Neuronal stem cell (in vitro differentiated cells): ENCODE data around the gene DOCK4.

ENCODE experiments used
- DNase-seq: peaks from one replicate; pipeline ENCODE4 v3.0.0-alpha.2; 2013; ENCODE audit warnings: low spot score
- H2AFZ ChIP-seq: one replicate; pipeline ENCODE4 v1.6.1; 2013; ENCODE audit warnings: mild to moderate bottlenecking, low read length, inconsistent platforms
- H2AK5ac ChIP-seq: 2 replicates; pipeline ENCODE4 v1.6.1; 2013; ENCODE audit warnings: low read depth, mild to moderate bottlenecking, inconsistent platforms, low read length, moderate library complexity, mixed read lengths
- H2BK120ac ChIP-seq: 2 replicates; pipeline ENCODE4 v1.6.1; 2013; ENCODE audit warnings: low read depth, mild to moderate bottlenecking, inconsistent platforms, low read length, moderate library complexity, mixed read lengths
- H2BK12ac ChIP-seq: one replicate; pipeline ENCODE4 v1.6.1; 2013; ENCODE audit warnings: low read length, inconsistent platforms
- H2BK15ac ChIP-seq: 2 replicates; pipeline ENCODE4 v1.6.1; 2013; ENCODE audit warnings: mild to moderate bottlenecking, low read length, inconsistent platforms, mixed read lengths
- H2BK5ac ChIP-seq: one replicate; pipeline ENCODE4 v1.6.1; 2013; ENCODE audit warnings: inconsistent platforms, mild to moderate bottlenecking, low read length, moderate library complexity
- H3K14ac ChIP-seq: one replicate; pipeline ENCODE4 v1.6.1; 2013; ENCODE audit warnings: low read length, inconsistent platforms
- H3K18ac ChIP-seq: 2 replicates; pipeline ENCODE4 v1.6.1; 2013; ENCODE audit warnings: low read length, inconsistent platforms
- H3K23ac ChIP-seq: 2 replicates; pipeline ENCODE4 v1.6.1; 2013; ENCODE audit warnings: low read depth, mild to moderate bottlenecking, mixed read lengths, low read length, inconsistent platforms; ENCODE audit not compliant: poor library complexity
- H3K27ac ChIP-seq: replicated peaks from 3 replicates; pipeline ENCODE4 v1.5.1; 2013; ENCODE audit warnings: low read length, inconsistent platforms
- H3K27me3 ChIP-seq, 3 experiments: 2 replicates each; pipeline ENCODE4 v1.6.1; 2013; ENCODE audit warnings: low read length in 3 of 3, mild to moderate bottlenecking in 2 of 3, inconsistent platforms in 1 of 3, low read depth in 1 of 3, mixed read lengths in 1 of 3, moderate library complexity in 1 of 3; ENCODE audit not compliant: control insufficient read depth in 3 of 3, insufficient read depth in 3 of 3
- H3K36me3 ChIP-seq, 2 donors: replicated peaks in 1 of 2; 2 replicates each; pipeline ENCODE4 v1.6.1; 2013; ENCODE audit warnings: low read length in 2 of 2; ENCODE audit not compliant: control insufficient read depth in 2 of 2, insufficient read depth in 2 of 2
- H3K4ac ChIP-seq: 2 replicates; pipeline ENCODE4 v1.6.1; 2013; ENCODE audit warnings: inconsistent platforms, mild to moderate bottlenecking, low read length, moderate library complexity
- H3K4me1 ChIP-seq, 2 donors: 1 replicate in 1 of 2; 2 replicates in 1 of 2; pipeline ENCODE4 v1.6.1; 2013; ENCODE audit warnings: low read length in 2 of 2, low read depth in 1 of 2; ENCODE audit not compliant: control insufficient read depth in 2 of 2, insufficient read depth in 1 of 2
- H3K4me2 ChIP-seq: one replicate; pipeline ENCODE4 v1.6.1; 2013; ENCODE audit warnings: mild to moderate bottlenecking, low read length, inconsistent platforms; ENCODE audit not compliant: insufficient read depth, poor library complexity, severe bottlenecking
- H3K4me3 ChIP-seq, 2 donors: 2 replicates each; pipeline ENCODE4 v1.5.1; 2013; ENCODE audit warnings: low read length in 2 of 2, mild to moderate bottlenecking in 2 of 2, inconsistent platforms in 1 of 2, moderate library complexity in 1 of 2
- H3K79me1 ChIP-seq: one replicate; pipeline ENCODE4 v1.6.1; 2013; ENCODE audit warnings: low read depth, mild to moderate bottlenecking, inconsistent platforms, low read length, moderate library complexity
- H3K9ac ChIP-seq: one replicate; pipeline ENCODE4 v1.6.1; 2013; ENCODE audit warnings: mild to moderate bottlenecking, low read depth, low read length, inconsistent platforms; ENCODE audit not compliant: poor library complexity
- H3K9me3 ChIP-seq, 2 donors: replicated peaks in 1 of 2; 2 replicates each; pipeline versions ENCODE3 to v1.6.1; 2013; ENCODE audit warnings: low read length in 2 of 2, mild to moderate bottlenecking in 2 of 2, inconsistent platforms in 1 of 2, low read depth in 1 of 2, mixed read lengths in 1 of 2, moderate library complexity in 1 of 2; ENCODE audit not compliant: control insufficient read depth in 2 of 2, insufficient read depth in 1 of 2
- H4K8ac ChIP-seq: one replicate; pipeline ENCODE4 v1.6.1; 2013; ENCODE audit warnings: low read depth, mild to moderate bottlenecking, inconsistent platforms, low read length, moderate library complexity
- H4K91ac ChIP-seq: one replicate; pipeline ENCODE4 v1.6.1; 2013; ENCODE audit warnings: low read length, low read depth, mild to moderate bottlenecking, inconsistent platforms; ENCODE audit not compliant: poor library complexity
- WGBS, 2 donors: extraction: QIAGEN DNeasy Blood & Tissue Kit; methylation state at CpG; one replicate each; pipeline ENCODE4 v1.1.7; 2013; ENCODE audit warnings: missing lambda C conversion rate in 2 of 2, mixed read lengths in 1 of 2; ENCODE audit not compliant: insufficient read length in 2 of 2, insufficient replicate concordance in 1 of 2; ENCODE audit errors: extremely low coverage in 2 of 2; 5-methylcytosine and 5-hydroxymethylcytosine counted together

The DOCK4 gene

DNA sequence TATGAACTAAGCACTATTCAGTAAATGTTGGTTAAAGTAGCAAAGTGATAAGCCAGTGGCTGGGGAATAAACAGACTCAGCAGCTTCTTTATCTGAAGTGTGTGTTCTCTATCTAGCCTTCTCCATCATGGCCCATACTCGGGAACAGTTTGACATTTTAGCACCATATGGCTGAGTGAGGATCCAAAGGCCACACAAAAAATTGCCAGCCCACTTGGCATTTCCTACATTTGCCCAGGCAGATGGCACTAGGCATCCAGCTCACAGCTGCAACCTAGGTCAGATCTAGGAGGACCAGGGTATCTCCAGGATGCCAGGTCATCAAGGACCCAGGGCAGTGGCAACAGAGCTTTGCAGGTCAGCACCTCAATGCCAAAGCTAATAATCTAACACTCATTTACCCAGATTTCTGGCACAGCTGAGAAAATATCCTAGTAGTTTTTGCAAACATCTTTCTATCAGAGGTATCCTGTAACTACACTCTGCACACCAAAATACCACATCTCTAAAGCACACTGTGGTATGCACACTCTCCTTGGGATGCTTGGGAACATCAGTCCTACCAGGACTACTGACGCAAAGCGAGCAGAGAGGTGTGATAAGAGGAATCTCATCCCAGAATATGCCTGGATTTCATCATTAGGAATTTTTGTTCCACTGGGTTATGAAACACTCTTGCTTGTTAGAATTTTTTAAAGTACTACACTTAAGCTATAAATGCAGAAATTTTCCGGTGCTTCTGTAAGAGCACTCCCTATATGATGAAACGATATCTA, 61.7 kb downstream of the DOCK4 start:
- Histone ChIP-seq H3K18ac (no peak overlapping the region), H3K14ac (no peak overlapping the region), H2AK5ac (no peak overlapping the region), H3K79me1 (no peaks in the 10 kb centered on the region), H2BK5ac (no peak overlapping the region), H3K4me1 (peaks cover 4 to 21% of the 10 kb centered on the region in 2 donors), H4K91ac (no peak overlapping the region), H3K23ac (no peak overlapping the region), H3K9ac (no peak overlapping the region), H2AFZ (no peak overlapping the region), H3K9me3 (no peaks in the 10 kb centered on the region), H3K27me3 (peaks cover 0 to 3% (median 0%) of the 10 kb centered on the region in 3 experiments), H3K27ac (no peak overlapping the region), H3K4ac (no peak overlapping the region), H3K36me3 (no peaks in the 10 kb centered on the region), H2BK12ac (no peak overlapping the region), H3K4me2 (no peak overlapping the region), H4K8ac (no peak overlapping the region), H2BK120ac (no peak overlapping the region), H3K4me3 (no peak overlapping the region), H2BK15ac (no peak overlapping the region)
- WGBS, 2 donors, result no CpG with 5 or more reads among the region's 5 CpGs
- no peak for DNase-seq

DNA sequence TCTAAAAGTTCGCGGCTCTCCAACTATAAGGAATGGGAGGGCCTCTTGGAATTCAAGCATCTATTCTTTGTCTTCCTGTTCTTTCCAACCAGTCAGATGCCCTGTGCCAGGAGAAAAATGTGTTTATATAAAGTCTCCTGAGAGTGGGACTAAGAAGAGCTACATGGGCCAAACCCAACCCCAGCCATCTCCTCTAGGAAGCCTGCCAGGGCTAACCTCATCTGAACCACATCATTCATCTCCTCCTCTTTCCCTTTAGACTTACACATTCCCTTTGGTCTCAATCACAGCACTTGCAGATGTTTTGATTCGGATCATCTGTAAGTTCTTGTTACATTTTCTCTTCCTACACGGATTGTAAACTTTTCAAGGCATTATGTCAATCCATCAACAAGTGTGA, 62.6 kb downstream of the DOCK4 start:
- WGBS, 2 donors, result no CpG with 5 or more reads among the region's 4 CpGs
- Histone ChIP-seq H4K91ac (no peak overlapping the region), H3K18ac (no peak overlapping the region), H2AK5ac (no peak overlapping the region), H2BK5ac (no peak overlapping the region), H3K4me1 (peaks cover 4 to 17% of the 10 kb centered on the region in 2 donors), H3K4me3 (no peak overlapping the region), H2BK120ac (no peak overlapping the region), H2BK12ac (no peak overlapping the region), H3K14ac (no peak overlapping the region), H4K8ac (no peak overlapping the region), H3K4me2 (no peak overlapping the region), H3K79me1 (no peaks in the 10 kb centered on the region), H3K23ac (no peak overlapping the region), H3K36me3 (no peaks in the 10 kb centered on the region), H3K4ac (no peak overlapping the region), H3K9me3 (no peaks in the 10 kb centered on the region), H2AFZ (no peak overlapping the region), H2BK15ac (no peak overlapping the region), H3K27me3 (peaks cover 0 to 3% (median 0%) of the 10 kb centered on the region in 3 experiments), H3K27ac (no peak overlapping the region), H3K9ac (no peak overlapping the region)
- DNase-seq, result no peak

DNA sequence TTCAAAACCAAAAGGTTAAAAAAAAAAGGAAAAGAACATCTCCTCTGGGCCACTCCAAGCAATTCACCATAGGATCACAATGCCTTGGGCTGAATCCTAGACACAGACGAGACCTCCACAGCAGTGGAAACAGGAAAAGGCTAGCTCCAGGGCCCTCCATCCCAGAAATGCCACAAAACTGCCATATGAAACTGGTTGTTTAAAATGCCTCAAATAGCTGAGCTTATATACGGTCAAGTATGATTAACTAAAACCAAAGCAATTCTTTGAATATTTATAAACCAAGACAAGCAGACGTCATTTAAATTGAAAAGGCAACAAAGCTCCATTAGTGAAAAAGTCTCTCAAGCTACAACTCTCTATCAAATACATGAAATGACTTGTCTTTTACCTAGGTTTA, 63.1 kb downstream of the DOCK4 start:
- Histone ChIP-seq H2BK5ac (no peak overlapping the region), H3K23ac (no peak overlapping the region), H3K4ac (no peak overlapping the region), H2BK12ac (no peak overlapping the region), H2AK5ac (no peak overlapping the region), H3K79me1 (no peaks in the 10 kb centered on the region), H3K9ac (no peak overlapping the region), H2BK120ac (no peak overlapping the region), H3K27me3 (peaks cover 0 to 3% (median 0%) of the 10 kb centered on the region in 3 experiments), H3K36me3 (no peaks in the 10 kb centered on the region), H3K4me1 (peaks cover 4 to 13% of the 10 kb centered on the region in 2 donors), H3K18ac (no peak overlapping the region), H3K14ac (no peak overlapping the region), H2BK15ac (no peak overlapping the region), H4K8ac (no peak overlapping the region), H3K4me3 (no peak overlapping the region), H3K4me2 (no peak overlapping the region), H3K9me3 (no peaks in the 10 kb centered on the region), H4K91ac (no peak overlapping the region), H2AFZ (no peak overlapping the region), H3K27ac (no peak overlapping the region)
- WGBS, 2 donors, result no CpG with 5 or more reads among the region's 3 CpGs
- no peak for DNase-seq

DNA sequence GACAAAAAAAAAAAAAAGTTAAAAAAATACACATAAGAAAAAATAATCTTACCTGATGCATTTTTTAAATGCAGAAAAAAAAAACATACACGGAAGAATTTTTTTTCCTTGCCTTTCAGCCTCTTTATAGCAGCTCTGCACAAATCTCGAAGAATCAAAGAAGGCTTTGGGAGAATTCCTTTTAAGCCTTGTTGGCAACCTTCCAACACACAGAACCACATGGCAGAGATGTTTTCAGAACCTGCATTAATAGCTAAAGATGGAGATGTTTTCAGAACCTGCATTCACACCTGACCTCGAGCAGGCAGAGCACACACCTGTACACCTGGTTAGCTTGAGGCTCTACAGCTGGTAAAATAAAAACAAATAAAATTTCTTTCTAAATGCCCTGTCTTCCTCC, 65.6 kb downstream of the DOCK4 start:
- H3K4ac ChIP-seq, result no peak overlapping the region
- no peaks in the 10 kb centered on the region for H3K9me3 ChIP-seq
- H2AK5ac ChIP-seq, result no peak overlapping the region
- no peak overlapping the region for H3K4me2 ChIP-seq
- no peak overlapping the region for H4K8ac ChIP-seq
- no peaks in the 10 kb centered on the region for H3K79me1 ChIP-seq
- H2BK12ac ChIP-seq, result no peak overlapping the region
- no peaks in the 10 kb centered on the region for H3K36me3 ChIP-seq
- no peak overlapping the region for H3K23ac ChIP-seq
- no peak overlapping the region for H2BK15ac ChIP-seq
- H2BK120ac ChIP-seq, result no peak overlapping the region
- H3K4me1 ChIP-seq, result peaks cover 1 to 12% of the 10 kb centered on the region in 2 donors
- peaks cover 0 to 3% (median 0%) of the 10 kb centered on the region in 3 experiments for H3K27me3 ChIP-seq
- no peak overlapping the region for H3K14ac ChIP-seq
- no peak overlapping the region for H4K91ac ChIP-seq
- no peak overlapping the region for H2BK5ac ChIP-seq
- DNase-seq, result no peak
- no peak overlapping the region for H3K18ac ChIP-seq
- no peak overlapping the region for H3K4me3 ChIP-seq
- WGBS, 2 donors, result no CpG with 5 or more reads among the region's 3 CpGs
- H3K9ac ChIP-seq, result no peak overlapping the region
- H3K27ac ChIP-seq, result no peak overlapping the region
- H2AFZ ChIP-seq, result no peak overlapping the region
